GM21526 (cell line): ENCODE measurements around the gene NECTIN1.
"Not testable (repeated sequence)": the region's sequence is repeated elsewhere in the genome, so short reads cannot be mapped to it uniquely, and the experiment has no call there.

Experiments used
- ATAC-seq: cut with Tn5 transposase; IDR thresholded peaks from one replicate; pipeline ENCODE4 v1.9.1; 2021; ENCODE audit warnings: moderate library complexity; ENCODE audit not compliant: unreplicated experiment, low FRiP score

Gene NECTIN1

DNA sequence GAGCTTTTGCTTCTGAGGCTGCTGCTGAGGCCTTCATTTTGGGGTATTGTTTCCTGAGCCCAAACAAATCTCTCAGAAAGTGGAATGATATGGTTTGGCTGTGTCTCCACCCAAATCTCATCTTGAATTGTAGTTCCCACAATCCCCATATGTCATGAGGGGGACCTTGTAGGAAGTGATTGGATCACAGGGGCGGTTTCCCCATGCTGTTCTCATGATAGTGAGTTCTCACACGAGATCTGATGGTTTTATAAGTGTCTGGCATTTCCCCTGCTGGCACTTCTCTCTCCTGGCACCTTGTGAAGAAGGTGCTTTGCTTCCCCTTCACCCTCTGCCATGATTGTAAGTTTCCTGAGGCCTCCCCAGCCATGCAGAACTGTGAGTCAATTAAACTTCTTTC, 133.1 kb downstream of the NECTIN1 start:
- ATAC-seq, result not testable (repeated sequence)

- ATAC-seq, result no peak
Observed at GRCh38 chr11:119594639-119595249, 134.3 kb downstream of the NECTIN1 start.

DNA sequence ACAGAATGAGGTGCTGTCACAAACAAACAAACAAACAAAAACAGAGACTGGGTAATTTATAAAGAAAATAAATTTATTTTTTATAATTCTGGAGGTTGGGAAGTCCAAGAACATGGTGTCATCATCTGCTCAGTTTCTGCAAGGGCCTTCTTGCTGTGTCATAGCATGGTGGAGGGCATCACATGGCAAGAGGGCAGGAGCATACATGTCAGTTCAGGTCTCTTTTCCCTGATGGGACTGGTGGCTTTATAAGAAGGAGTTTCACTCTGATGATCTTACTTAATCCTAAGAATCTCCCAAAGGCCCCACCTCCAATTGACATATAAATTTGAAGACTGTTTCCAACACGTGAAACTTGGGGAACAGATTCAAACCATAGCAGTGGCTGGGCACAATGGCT, 135.7 kb downstream of the NECTIN1 start:
- no peak for ATAC-seq

- no peak for ATAC-seq
Observed at GRCh38 chr11:119592642-119593041, 136.4 kb downstream of the NECTIN1 start.

- no peak for ATAC-seq
Observed at GRCh38 chr11:119591836-119592310, 137.1 kb downstream of the NECTIN1 start.

GRCh38 chr11:119590651-119591351, 138.2 kb downstream of the NECTIN1 start:
- ATAC-seq, result no peak

GRCh38 chr11:119589001-119589400, 140.0 kb downstream of the NECTIN1 start:
- no peak for ATAC-seq
